SJCRH30 (cell line): ENCODE data around the gene GET3. TPM values are rescaled to one million over a fixed set of nuclear protein-coding genes. Genes with fewer than 3 reads are reported as not detected.
A peak's percentile ranks its signal among the peaks of the same experiment; 100 is the strongest.

Source experiments
- DNase-seq, 2 experiments: peaks; one replicate each; pipeline ENCODE4 v3.0.0-alpha.2; 2015 to 2020
- H3K27ac ChIP-seq: fragments of 250-450 bp; sonication (Bioruptor Pico); 2 replicates; pipeline ENCODE4 v1.5.1; 2020; ENCODE audit warnings: mild to moderate bottlenecking, moderate library complexity
- H3K27me3 ChIP-seq: fragments of 250-450 bp; sonication (Bioruptor Pico); 2 replicates; pipeline ENCODE4 v1.5.1; 2020; ENCODE audit warnings: mild to moderate bottlenecking, moderate library complexity
- H3K36me3 ChIP-seq: fragments of 250-450 bp; sonication (Bioruptor Pico); 2 replicates; pipeline ENCODE4 v1.5.1; 2020; ENCODE audit warnings: mild to moderate bottlenecking, moderate library complexity
- H3K4me1 ChIP-seq: fragments of 250-450 bp; sonication (Bioruptor Pico); 2 replicates; pipeline ENCODE4 v1.5.1; 2020; ENCODE audit warnings: mild to moderate bottlenecking, moderate library complexity
- H3K4me3 ChIP-seq: fragments of 250-450 bp; sonication (Bioruptor Pico); 2 replicates; pipeline ENCODE4 v1.5.1; 2020; ENCODE audit warnings: mild to moderate bottlenecking, moderate library complexity
- H3K9me3 ChIP-seq: fragments of 250-450 bp; sonication (Bioruptor Pico); replicated peaks from 2 replicates; pipeline ENCODE4 v1.5.1; 2020; ENCODE audit warnings: mild to moderate bottlenecking, moderate library complexity
- total RNA-seq: library from RNA; depleted of rRNA; stranded (reverse); fragments of >200 nt; shearing (Covaris generic); gene quantifications from 2 replicates; pipeline ENCODE4 v1.2.3, GENCODE V29; 2014

Gene GET3
- total RNA-seq, 1 experiment from 2014 or later, result 79.5 TPM

DNA sequence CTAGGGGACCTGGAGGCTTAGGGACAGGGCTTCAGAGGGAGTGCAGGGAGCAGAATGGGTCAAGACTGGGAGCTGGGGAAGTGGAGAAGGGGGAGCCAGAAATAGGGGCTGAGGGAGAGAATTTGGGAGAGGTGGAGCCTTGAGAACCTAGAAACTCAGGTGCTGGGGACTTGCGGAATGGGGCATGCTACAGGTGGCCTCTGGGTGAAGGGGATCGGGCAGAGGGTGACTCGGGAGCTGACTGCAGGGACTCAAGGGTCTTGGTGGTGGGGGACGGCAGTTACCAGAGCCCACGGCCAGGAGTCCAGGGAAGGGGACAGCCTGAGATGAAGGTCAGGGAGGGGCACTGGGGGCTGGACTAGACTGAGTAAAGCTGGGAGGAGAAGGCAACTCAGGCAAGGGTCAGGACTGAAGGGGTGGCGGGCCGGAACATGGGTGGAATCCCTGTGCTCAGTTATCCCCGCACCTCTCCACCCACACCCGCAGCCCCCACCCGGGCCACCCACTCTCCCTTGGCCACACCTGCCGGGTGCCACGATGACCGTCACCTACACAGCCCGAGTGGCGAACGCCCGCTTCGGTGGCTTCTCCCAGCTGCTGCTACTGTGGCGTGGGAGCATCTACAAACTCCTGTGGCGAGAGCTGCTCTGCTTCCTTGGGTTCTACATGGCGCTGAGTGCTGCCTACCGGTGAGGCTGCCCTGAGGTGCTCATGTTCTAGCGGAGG, 14.9 kb downstream of the GET3 start:
- Histone ChIP-seq H3K27me3 (peaks cover 20% of the 10 kb centered on the region), H3K4me3 (no peak overlapping the region), H3K36me3 (peaks cover 6% of the 10 kb centered on the region), H3K9me3 (no peaks in the 10 kb centered on the region), H3K4me1 (peaks cover 25% of the 10 kb centered on the region), H3K27ac (no peak overlapping the region)
- DNase-seq, result no peak

- no peaks in the 10 kb centered on the region for H3K36me3 ChIP-seq
- H3K9me3 ChIP-seq, result no peaks in the 10 kb centered on the region
- H3K4me3 ChIP-seq, result no peak overlapping the region
- DNase-seq, result no peak
- H3K27me3 ChIP-seq, result peaks cover 20% of the 10 kb centered on the region
- H3K27ac ChIP-seq, result no peak overlapping the region
- H3K4me1 ChIP-seq, result peaks cover 14% of the 10 kb centered on the region
Measured at GRCh38 chr19:12754465-12755196, 17.3 kb downstream of the GET3 start.

- H3K36me3 ChIP-seq, result no peaks in the 10 kb centered on the region
- peaks cover 11% of the 10 kb centered on the region for H3K27me3 ChIP-seq
- no peak overlapping the region for H3K4me3 ChIP-seq
- H3K27ac ChIP-seq, result no peak overlapping the region
- H3K4me1 ChIP-seq, result no peaks in the 10 kb centered on the region
- H3K9me3 ChIP-seq, result no peaks in the 10 kb centered on the region
- DNase-seq, result no peak
Measured at GRCh38 chr19:12756150-12756883, 19.0 kb downstream of the GET3 start.

DNA sequence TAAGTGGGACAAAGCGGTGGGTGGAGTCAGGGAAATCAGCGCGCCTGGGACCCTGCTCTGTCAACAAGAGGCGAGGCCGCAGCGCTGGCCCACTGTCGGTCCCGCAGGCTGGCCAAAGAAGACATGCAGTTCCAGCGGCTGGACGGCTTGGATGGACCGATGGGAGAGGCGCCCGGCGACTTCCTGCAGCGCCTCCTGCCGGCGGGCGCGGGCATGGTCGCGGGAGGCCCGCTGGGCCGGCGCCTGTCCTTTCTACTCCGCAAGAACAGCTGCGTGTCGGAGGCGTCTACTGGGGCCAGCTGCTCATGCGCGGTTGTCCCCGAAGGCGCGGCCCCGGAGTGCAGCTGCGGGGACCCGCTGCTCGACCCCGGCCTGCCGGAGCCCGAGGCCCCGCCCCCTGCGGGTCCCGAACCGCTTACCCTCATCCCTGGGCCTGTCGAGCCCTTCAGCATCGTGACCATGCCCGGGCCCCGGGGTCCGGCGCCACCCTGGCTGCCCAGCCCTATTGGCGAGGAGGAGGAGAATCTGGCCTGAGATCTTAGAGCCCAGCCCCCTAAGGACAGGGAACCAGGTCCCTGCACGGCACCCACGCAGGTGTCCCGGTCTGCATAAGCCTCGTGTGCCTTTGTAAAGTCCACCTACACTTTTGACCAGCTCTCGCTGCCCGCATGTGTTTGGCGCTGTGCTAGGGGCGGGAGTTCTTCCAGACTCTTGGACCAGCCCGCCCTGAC, 20.4 kb downstream of the GET3 start:
- DNase-seq, result peak; percentile 96
- Histone ChIP-seq H3K27ac (peak overlapping the region; percentile 2; the same call in 1 of the 2 replicates), H3K27me3 (no peaks in the 10 kb centered on the region), H3K4me3 (peak overlapping the region; percentile 54), H3K36me3 (no peaks in the 10 kb centered on the region), H3K4me1 (no peaks in the 10 kb centered on the region), H3K9me3 (no peaks in the 10 kb centered on the region)

GRCh38 chr19:12759686-12760085, 22.4 kb downstream of the GET3 start:
- Histone ChIP-seq H3K27me3 (no peaks in the 10 kb centered on the region), H3K36me3 (peaks cover 7% of the 10 kb centered on the region; the same call in 1 of the 2 replicates), H3K4me1 (no peaks in the 10 kb centered on the region), H3K27ac (no peak overlapping the region), H3K9me3 (no peaks in the 10 kb centered on the region), H3K4me3 (no peak overlapping the region)
- no peak for DNase-seq

DNA sequence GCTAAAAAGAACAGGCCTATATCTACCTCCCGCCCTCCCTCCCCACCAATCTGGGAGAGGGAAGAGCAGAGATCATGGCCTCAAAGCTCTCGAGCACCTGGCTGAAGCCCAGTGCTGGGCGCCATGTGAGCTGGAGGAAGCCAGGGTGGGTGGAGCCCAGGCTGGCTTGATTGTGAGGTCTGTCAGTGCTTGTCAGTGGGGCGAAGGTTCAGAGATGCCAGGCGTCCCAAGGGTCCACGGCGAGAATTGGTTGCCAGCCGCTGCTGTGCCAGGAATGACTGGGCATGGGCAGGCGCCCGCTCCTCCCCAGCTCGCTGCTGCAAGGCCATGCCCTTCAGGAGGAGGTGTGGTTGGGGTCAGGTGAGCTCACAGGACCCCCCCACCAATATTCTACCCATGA, 25.8 kb downstream of the GET3 start:
- Histone ChIP-seq H3K4me3 (no peak overlapping the region), H3K4me1 (no peaks in the 10 kb centered on the region), H3K9me3 (no peaks in the 10 kb centered on the region), H3K27me3 (no peaks in the 10 kb centered on the region), H3K36me3 (peaks cover 7% of the 10 kb centered on the region; the same call in 1 of the 2 replicates), H3K27ac (no peak overlapping the region)
- DNase-seq, result no peak

DNA sequence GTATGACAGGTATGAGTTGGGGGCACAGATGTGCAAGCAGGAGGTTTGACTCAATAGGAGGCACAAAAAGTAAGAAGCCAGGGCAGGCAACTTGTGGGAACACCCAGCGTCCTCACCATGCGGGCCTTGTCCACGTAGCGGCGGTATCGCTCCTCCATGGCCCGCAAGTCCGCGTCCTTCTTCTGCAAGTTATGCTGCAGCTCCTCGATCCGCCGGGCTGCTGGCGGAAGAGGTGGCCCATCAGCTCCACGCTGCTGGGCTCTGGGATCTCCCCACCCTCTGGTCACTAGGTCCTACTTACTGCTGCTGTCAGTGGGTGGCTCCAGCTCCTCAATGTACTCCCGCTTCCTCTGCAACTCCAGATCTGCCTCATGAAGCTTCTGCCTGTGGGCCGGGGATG, 27.4 kb downstream of the GET3 start:
- no peak overlapping the region for H3K4me3 ChIP-seq
- H3K4me1 ChIP-seq, result no peaks in the 10 kb centered on the region
- no peak for DNase-seq
- H3K27ac ChIP-seq, result no peak overlapping the region
- H3K36me3 ChIP-seq, result peaks cover 10% of the 10 kb centered on the region; the same call in 1 of the 2 replicates
- H3K9me3 ChIP-seq, result no peaks in the 10 kb centered on the region
- H3K27me3 ChIP-seq, result no peaks in the 10 kb centered on the region

GRCh38 chr19:12766051-12766521, 28.8 kb downstream of the GET3 start:
- no peak overlapping the region for H3K27ac ChIP-seq
- no peaks in the 10 kb centered on the region for H3K27me3 ChIP-seq
- DNase-seq, result peak; percentile 78 to 80
- peaks cover 10% of the 10 kb centered on the region; the same call in 1 of the 2 replicates for H3K36me3 ChIP-seq
- peak overlapping the region; percentile 47 for H3K4me3 ChIP-seq
- no peaks in the 10 kb centered on the region for H3K9me3 ChIP-seq
- no peaks in the 10 kb centered on the region for H3K4me1 ChIP-seq

DNA sequence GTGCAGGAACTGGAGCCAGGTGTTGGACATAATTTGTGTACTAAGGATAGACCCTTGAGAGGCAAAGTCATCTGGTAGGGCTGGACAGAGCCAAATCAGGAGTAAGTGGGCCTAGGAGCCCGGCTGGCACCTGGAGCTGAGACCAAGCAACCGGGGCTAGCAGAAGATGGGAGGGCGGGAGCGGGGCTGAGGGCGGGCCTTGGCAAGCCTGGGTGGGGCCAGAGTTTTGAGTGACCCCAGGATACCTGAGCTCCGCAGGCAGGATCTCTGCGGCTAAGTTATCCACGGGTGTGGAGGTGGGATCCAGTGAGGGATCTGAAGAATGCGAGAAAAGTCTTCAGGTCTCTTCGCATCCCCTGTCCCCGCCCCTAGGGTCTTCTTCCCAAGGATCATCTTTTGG, 29.9 kb downstream of the GET3 start:
- DNase-seq, result no peak

GRCh38 chr19:12767666-12768065, 30.4 kb downstream of the GET3 start:
- H3K36me3 ChIP-seq, result peaks cover 10% of the 10 kb centered on the region; the same call in 1 of the 2 replicates
- no peaks in the 10 kb centered on the region for H3K4me1 ChIP-seq
- no peak overlapping the region for H3K4me3 ChIP-seq
- no peak overlapping the region for H3K27ac ChIP-seq
- no peaks in the 10 kb centered on the region for H3K9me3 ChIP-seq
- DNase-seq, result no peak
- H3K27me3 ChIP-seq, result no peaks in the 10 kb centered on the region

More for the DNA sequence above, 29.9 kb downstream of the GET3 start:
- no peak overlapping the region for H3K27ac ChIP-seq
- H3K9me3 ChIP-seq, result no peaks in the 10 kb centered on the region
- peaks cover 10% of the 10 kb centered on the region; the same call in 1 of the 2 replicates for H3K36me3 ChIP-seq
- no peak overlapping the region for H3K4me3 ChIP-seq
- no peaks in the 10 kb centered on the region for H3K27me3 ChIP-seq
- no peaks in the 10 kb centered on the region for H3K4me1 ChIP-seq

DNA sequence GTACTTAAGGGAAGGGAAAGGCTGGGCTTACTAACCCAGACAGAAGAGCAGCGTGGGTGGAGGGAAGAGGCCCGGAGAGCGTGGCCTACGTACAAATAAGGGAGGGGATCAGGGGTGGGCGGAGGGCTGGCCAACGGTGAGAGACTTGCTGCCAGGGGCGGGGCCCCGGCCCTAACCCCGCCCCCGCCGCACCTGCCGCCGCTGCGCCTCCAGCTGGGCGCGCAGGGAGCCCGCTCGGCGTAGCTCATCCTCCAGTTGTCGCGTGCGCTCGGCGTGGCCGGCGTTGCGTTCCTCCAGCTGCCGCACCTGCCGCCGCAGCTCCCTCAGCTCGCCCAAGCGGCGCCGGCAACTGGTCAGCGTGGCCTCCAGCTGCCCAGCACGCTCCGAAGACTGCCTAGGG, 32.4 kb downstream of the GET3 start:
- H3K4me1 ChIP-seq, result peaks cover 5% of the 10 kb centered on the region
- H3K27ac ChIP-seq, result no peak overlapping the region
- 0 out of 2 replicates have a peak, but pooled peaks cover 3% of the 10 kb centered on the region for H3K36me3 ChIP-seq
- H3K9me3 ChIP-seq, result no peaks in the 10 kb centered on the region
- H3K27me3 ChIP-seq, result no peaks in the 10 kb centered on the region
- no peak overlapping the region for H3K4me3 ChIP-seq
- DNase-seq, result peak; percentile 62 to 72

DNA sequence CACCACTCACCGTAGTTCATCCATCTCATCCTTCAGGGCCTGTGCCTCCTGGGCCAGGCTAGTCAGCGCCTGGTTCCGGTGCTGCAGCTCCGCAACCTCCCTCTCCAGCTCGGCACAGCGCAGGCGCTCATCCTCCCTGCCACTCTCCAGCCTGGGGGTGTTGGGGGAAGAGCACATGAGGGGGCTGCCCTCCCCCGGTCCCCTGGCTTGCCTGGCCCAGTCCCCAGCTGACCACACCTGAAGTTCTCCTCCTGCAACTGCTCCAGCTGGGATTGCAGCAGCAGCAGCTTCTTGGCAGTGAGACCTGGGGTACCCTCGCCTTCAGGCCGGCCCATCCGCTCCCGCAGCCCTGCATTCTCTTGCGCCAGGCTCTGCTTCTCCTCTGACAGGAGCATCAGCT, 33.6 kb downstream of the GET3 start:
- Histone ChIP-seq H3K9me3 (no peaks in the 10 kb centered on the region), H3K4me3 (no peak overlapping the region), H3K4me1 (peaks cover 5% of the 10 kb centered on the region), H3K36me3 (0 out of 2 replicates have a peak, but pooled peaks cover 3% of the 10 kb centered on the region), H3K27me3 (no peaks in the 10 kb centered on the region), H3K27ac (no peak overlapping the region)
- no peak for DNase-seq

DNA sequence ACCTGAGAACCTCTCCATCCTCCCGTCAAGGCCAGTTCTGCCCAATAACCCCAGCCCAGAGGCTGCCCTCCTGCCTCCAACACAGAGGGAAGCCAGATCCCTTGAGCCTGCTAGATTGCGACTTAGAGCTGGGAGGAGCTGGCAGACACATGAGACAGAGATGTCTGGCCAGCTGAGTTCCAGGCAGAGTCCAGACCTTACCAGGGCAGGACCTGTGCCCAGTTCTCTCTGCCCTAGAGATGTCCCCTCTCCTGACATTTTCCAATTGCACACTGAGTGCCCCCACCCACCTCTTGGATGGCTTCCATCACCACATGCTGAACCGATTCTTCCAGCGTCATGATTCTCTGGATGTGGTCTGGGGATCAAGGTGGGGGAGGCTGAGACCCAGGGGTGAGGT, 35.0 kb downstream of the GET3 start:
- no peak overlapping the region for H3K4me3 ChIP-seq
- 0 out of 2 replicates have a peak, but pooled peaks cover 3% of the 10 kb centered on the region for H3K36me3 ChIP-seq
- no peak overlapping the region for H3K27ac ChIP-seq

DNA sequence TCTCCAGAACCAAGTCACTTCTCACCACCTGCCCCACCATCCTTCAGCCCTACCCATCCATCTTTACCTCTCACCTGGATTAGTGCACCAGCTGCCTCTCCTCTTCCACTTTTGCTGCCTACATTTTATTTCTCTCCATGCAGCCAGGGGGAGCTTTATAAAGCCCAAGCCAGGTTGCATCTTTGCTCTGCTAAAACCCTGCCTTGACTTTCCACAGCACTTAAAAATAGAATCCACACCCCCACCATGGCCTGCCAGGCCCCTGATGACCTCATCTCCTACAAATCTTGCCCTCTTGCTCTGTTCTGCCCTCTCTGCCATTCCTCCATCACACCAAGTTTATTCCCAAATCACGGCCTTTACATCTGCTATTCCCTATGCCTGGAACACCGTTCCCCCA, 36.3 kb downstream of the GET3 start:
- H3K27me3 ChIP-seq, result no peaks in the 10 kb centered on the region
- H3K9me3 ChIP-seq, result no peaks in the 10 kb centered on the region
- H3K4me1 ChIP-seq, result peaks cover 6% of the 10 kb centered on the region
- no peak overlapping the region for H3K4me3 ChIP-seq
- no peak overlapping the region for H3K27ac ChIP-seq
- H3K36me3 ChIP-seq, result 0 out of 2 replicates have a peak, but pooled peaks cover 3% of the 10 kb centered on the region
- peak; percentile 37 to 39 for DNase-seq

More for the DNA sequence above, 35.0 kb downstream of the GET3 start:
- H3K27me3 ChIP-seq, result no peaks in the 10 kb centered on the region
- no peak for DNase-seq
- no peaks in the 10 kb centered on the region for H3K9me3 ChIP-seq
- peaks cover 5% of the 10 kb centered on the region for H3K4me1 ChIP-seq
